Tongue (tissue), 2 donors: ENCODE measurements around the gene DCDC1. TPM values are rescaled to one million over a fixed set of nuclear protein-coding genes. Genes with fewer than 3 reads are reported as not detected.
"Not testable (repeated sequence)": the region's sequence is repeated elsewhere in the genome, so short reads cannot be mapped to it uniquely, and the experiment has no call there.

Experiments
- DNase-seq: peaks from one replicate; pipeline ENCODE4 v3.0.0-alpha.2; 2015
- total RNA-seq: library from RNA; depleted of rRNA; stranded (reverse); fragments of >200 nt; gene quantifications from one replicate; pipeline ENCODE4 v1.2.3, GENCODE V29; 2014

DCDC1 gene
- total RNA-seq, 1 donor from 2014 or later, result 0.62 TPM

GRCh38 chr11:30990625-30991296, 378.8 kb downstream of the DCDC1 start:
- DNase-seq, result peak; percentile 46

- DNase-seq, result no peak
Observed at GRCh38 chr11:30987819-30988218, 381.7 kb downstream of the DCDC1 start.

DNA sequence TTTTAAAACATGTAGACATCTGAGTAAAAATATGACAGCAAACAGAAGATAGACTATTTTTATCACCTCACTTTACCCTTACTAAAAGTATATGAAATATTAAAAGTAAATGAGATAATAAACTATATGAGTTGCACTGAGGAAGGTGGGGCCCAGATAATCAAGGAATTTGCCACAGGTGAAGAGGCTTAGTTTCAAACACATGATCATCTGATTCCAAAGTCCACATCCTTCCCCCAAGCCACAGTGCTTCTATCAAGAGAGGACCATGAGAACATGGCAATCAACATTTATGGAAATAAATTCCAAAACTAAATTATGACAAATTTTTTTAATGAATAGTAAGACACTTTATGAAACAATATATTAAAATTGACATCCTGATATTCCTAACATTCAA, 384.0 kb downstream of the DCDC1 start:
- DNase-seq, result no peak

DNA sequence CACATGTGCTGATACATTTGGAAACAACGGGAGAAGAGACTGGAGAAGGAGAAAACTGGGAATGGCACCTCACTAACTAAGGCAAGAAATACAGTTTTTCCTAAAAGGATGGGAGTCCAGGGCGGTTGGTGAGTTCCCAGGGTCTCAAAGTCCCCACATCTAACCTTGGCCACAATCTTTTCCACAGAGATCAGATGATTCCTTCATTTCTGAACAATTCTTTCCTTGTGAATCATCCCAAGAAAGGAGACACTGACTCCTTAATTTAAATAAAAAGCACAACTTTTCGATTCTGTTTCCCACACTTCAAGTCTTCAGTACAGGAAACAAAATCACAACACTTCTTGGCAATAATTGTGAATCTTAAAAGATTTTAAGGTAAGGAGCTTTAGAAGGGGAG, 384.7 kb downstream of the DCDC1 start:
- DNase-seq, result no peak

DNA sequence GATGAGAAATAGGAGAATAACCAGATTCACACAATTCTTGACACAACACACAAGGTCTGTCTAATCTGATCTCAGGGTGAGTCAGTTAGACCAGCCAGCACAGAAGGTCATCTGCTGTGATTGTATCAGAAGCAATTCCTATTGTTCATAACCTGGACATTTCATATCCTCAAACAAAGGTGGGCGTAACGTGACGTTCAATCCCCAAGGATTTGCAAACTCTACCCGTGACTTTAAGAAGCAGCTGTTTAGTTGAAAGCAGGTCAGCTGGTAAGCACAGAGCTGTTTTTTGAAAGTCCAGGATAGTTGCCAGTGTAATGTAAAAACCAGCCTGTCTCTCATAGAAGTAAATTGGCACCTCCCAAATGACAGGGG, 385.1 kb downstream of the DCDC1 start:
- peak; percentile 16 for DNase-seq

- no peak for DNase-seq
Observed at GRCh38 chr11:30983776-30984441, 385.6 kb downstream of the DCDC1 start.

GRCh38 chr11:30983143-30983542, 386.4 kb downstream of the DCDC1 start:
- no peak for DNase-seq

GRCh38 chr11:30967579-30967978, 402.0 kb downstream of the DCDC1 start:
- no peak for DNase-seq

DNA sequence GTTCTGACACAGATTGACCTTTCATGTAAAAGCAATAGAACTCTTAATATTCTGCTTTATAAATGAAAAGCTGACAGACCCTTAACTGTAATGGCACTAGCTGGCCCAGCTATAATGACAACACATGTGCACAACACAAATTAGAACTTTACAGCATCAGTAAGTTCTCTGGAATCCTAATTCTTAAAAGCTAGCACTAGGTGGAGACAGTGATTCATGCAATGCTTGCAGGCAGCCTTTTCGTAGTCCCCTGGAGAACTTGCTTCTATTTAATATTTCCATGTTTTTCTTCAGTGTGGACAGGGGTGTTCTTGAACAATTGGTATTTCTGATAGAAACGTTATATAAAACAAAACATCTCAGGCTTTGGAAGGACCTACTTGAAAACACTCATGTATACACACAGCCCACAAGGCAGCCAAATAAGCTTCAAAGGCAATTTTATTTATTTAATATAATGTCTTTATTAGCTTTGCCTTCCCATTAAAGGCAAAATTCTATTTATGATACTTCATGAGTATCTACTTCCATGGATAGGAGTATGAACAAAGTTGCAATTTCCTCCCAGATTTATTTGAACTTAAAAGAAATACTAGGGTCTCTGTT, 409.0 kb downstream of the DCDC1 start:
- peak; percentile 44 for DNase-seq

DNA sequence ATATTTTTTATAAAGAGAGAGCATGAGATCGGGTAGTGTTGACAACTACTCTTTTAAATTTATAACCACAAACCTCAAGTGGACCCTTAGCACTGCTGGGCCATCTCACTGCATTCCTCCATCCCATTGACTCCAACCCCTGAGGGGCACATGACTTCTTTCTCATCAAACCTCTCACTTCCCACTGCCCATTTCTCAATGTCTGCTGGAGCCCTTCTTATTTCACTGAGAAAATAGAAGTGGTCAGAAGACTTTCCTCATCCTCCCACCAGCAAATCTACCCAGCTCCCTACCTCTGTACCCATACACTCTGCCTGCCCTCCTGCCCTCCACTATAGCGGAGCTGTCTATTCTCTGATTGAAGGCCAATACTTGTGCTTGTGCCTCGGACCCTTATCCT, 412.8 kb downstream of the DCDC1 start:
- DNase-seq, result no peak

DNA sequence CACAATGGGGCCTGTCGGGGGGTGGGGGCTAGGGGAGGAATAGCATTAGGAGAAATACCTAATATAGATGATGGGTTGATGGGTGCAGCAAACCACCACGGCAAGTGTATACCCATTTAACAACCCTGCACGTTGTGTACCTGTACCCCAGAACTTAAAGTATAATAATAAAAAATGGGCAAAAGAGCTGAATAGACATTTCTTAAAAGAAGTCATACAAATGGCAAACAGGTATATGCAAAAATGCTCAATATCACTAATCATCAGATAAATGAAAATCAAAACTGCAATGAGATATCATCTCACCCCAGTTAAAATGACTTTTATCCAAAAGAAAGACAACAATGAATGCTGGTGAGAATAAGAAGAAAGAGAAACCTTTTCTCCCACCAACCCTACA, 419.7 kb downstream of the DCDC1 start:
- DNase-seq, result no peak

DNA sequence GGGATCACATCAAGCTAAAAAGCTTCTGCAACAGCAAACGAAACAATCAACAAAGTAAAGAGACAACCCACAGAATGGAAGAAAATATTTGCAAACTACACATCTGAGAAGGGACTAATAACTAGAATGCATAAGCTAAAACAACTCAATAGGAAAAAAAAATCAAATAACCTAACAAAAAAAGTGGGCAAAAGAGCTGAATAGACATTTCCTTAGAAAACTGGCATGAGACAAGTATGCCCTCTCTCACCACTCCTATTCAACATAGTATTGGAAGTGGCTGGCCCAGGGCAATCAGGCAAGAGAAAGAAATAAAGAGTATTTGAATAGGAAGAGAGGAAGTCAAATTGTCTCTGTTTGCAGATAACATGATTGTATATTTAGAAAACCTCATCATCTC, 421.8 kb downstream of the DCDC1 start:
- not testable (repeated sequence) for DNase-seq

DNA sequence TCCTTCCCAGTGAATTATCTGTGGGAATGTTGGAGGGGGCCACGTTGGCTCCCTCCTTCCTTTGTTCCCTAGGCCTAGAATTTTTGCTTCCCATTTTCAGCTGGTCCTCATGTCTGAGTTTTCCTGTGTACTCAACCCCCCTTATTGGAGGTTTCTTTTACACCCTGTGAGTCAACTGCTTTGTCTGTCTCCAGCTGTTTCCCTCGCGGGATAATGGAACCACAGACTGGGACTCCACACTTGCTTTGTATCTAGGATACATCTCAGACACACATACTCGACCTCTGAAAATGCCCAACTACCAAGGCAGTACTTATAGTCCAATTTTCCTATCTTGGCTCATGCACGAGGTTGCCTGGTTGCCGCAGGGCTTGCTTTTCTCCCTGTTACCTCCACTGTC, 430.7 kb downstream of the DCDC1 start:
- no peak for DNase-seq

GRCh38 chr11:30938171-30938570, 431.4 kb downstream of the DCDC1 start:
- no peak for DNase-seq

DNA sequence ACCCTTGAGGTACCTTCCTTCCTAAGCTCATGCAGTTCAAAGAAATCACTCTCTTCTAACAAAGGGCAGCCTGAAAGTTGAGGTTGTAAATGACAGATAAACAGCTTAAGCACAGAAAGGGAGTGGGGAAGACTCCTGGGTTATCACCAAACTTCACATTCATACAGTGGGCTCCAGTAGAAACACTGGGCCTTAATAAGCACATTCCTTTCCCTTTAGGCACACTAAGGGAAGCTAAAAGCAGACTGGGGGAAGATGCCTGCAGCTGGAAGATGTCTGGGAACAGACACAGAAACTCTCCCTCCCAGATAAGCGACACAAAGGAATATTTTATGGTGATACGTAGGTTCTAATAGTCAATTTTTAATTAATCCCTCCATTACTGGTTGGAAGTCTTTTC, 433.0 kb downstream of the DCDC1 start:
- no peak for DNase-seq

DNA sequence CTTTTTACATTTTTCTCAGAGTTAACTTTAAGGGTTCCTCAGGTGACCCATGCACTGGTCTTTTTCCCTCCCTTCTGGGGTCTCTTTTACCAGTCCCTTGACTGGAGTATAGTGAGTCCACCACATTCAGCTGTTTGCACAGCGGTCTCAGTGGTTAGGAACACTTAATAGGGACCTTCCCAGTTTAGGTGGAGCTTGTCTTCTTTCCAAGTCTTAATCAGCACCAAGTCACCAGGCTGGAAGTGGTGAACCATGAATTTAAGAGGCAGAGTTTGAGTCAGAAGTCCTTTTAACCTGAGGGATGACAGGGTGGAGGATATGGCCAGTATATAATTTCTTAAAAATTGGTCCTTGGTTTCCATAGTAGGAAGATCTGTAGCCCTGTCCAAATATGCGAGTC, 433.7 kb downstream of the DCDC1 start:
- DNase-seq, result no peak

DNA sequence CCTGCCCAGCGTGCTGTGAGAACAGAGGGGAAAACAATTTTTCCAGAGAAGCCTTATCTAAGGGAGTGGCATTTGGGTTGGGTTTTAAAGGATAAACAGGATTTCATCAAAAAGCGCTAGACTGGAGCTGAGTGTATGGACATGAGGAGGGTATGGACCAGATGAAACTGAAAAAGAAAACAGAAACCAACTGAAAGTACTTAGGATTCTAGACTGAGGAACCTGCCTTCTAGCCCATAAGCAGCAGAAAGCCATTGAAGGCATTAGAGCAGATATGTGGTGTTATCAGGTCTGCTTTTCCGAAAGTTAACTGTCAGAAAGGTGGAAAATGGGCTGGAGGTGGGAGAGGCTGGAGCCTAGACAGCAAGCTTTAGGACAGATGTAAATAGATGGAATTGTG, 443.4 kb downstream of the DCDC1 start:
- DNase-seq, result no peak

GRCh38 chr11:30921811-30922210, 447.7 kb downstream of the DCDC1 start:
- no peak for DNase-seq

DNA sequence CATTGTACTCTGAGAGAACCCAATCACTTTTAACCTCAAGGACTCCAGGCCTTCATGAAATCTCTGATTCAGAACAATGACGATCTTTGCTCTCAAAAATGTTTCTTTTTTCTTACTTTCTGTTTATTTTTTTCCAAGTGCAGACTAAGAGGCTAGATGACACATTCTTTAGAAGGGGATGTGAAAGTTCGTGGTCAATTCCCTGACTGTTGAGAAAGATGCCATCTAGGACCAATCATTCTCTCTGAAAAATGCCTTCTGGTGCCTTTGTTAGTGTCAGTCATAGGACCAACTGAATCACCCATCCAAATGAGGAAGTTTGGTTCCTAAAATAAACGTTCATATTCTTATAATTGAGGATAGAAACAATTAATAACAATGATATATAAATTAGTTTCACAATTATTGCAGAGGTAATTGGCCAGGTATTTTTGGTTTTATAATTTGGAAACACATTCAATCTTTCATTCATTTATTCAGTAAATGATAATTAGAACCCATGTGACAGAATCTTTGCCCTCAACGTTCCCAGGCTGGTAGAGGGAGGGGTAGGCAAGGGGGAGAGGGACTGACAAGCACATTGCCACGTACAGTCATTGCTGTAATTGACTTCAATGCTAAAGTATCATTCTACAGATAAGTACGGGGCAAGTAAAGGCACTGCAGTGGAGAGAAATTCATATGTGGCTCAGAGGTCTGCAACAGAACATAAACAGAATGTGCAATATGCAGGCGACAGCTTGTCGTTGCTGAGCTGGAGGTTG, 450.0 kb downstream of the DCDC1 start:
- DNase-seq, result no peak

DNA sequence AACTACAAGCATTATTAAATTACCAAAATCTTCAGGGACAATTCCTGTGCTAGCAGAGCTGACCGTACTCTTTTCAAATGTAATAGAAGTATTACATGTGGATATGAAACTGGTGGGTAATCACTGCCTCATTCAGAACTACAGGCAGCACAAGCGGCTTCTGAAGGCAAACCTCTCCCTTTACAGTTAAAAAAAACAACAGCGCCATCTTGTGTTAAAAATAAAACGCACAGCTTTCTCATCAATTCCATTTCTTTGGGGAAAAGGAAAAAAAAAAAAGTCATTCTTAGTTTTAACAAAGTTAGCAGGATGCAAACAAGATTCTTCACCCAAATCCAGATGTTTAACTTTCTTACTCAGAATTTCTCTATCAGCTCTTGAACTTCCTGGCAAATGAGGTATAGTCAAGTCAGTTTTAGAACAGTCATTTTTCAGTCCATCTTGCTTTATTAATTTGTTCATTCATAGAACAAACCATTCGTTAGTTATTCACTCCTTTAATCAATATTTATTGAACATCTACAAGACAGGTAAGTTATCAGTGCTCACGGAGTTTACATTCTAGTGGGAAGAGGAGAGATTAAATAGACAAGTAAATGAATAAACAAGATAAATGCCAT, 451.6 kb downstream of the DCDC1 start:
- DNase-seq, result peak; percentile 88

- DNase-seq, result no peak
Observed at GRCh38 chr11:30917266-30917665, 452.3 kb downstream of the DCDC1 start.

DNA sequence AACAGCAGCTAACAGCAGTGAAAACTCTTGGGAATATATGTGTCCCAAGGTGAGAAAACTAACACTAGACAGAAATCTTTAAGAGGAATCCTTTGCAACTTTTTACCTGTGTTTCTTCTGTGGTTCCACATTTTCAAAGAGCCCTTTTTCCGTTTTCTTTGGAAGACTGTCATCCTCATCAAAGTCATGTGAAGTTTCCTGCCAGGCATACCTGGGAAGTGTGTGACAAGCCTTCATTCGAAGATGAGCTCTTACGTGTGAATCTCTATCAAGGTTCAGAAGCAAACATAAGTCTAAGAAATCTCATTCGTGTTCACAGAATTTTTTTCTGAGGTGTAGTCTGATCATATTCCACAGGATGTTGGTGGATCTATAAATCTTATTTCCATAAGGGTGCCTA, 452.8 kb downstream of the DCDC1 start:
- no peak for DNase-seq
